GM12801 (cell line): ENCODE measurements around the gene OTOG.

Experiments used
- CTCF ChIP-seq: IDR thresholded peaks from one replicate; pipeline ENCODE4 v1.5.1; 2011; ENCODE audit warnings: control low read depth; ENCODE audit not compliant: insufficient read length; ENCODE audit errors: extremely low read depth

Gene OTOG

DNA sequence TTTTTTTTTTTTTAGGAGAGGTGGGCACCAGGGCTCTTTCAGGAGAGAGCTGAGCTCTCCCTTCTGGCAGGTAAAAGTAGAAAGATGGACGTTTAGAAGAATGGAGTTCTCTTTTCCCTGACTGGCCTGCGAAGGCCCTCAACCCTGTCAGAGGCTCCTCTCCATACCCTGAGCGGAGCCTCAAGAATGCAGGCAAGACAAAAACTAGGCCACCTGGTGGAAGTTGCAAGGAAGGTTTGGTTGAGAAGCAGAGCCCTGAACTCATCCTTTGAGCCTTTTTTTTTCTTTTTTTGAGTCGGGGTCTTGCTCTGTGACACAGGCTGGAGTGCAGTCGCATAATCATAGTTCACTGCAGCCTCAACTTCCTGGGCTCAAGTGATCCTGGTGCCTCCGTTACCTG lies 1.4 kb downstream of the OTOG start:
- no peak for TF ChIP-seq CTCF

- no peak for TF ChIP-seq CTCF
These were observed 3.6 kb downstream of the OTOG start for GRCh38 chr11:17550450-17551346.

- TF ChIP-seq CTCF, result no peak
These were observed 4.4 kb downstream of the OTOG start for GRCh38 chr11:17551347-17552040.

- no peak for TF ChIP-seq CTCF
These were observed 4.9 kb downstream of the OTOG start for GRCh38 chr11:17552041-17552355.

DNA sequence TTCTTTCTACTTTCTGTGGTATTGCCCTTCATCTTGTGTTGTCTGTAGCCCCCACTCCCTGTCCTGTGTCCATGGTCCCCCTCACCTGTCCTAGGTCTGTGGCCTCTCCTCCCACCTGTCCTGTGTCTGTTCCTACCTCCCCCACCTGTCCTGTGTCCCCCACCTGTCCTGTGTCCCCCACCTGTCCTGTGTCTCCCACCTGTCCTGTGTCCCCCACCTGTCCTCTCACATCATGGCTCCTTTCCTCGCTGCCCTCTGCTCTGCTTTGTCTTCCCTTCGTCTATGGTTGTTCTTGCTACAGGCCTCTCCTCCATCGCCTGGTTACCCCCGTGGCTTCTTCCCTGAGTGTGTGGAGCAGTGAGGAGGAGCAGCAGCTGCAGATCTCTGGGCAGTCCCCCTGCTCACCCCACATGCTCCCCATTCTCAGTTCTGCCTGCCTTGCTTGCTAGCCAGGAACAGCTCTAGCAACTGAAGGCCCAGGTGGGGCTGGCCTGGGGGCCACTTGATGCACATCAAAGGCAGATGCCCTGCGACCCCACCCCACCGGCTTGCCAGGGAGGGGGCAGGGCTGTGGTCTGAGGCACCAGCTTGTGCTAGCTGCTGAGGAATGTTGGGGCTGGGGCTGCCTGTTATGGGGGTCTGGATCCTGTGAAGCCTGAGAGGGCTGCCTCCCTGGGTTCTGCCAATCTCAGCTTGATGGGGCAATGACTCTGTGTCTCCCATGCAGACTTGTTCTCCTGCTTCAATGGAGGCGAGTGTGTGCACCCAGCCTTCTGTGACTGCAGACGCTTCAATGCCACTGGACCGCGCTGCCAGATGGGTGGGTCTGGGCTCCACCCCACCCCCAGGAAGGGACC lies 5.6 kb downstream of the OTOG start:
- no peak for TF ChIP-seq CTCF

DNA sequence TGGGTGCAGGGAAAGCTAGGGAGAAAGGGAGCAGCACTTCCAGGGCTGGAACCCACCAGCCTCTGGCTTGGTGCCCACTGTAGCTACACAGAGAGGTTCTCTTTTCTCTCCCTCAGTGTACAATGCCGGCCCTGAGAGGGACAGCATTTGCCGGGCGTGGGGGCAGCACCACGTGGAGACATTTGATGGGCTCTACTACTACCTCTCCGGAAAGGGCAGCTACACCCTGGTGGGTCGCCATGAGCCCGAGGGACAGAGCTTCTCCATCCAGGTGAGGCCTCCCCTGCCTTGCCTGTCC lies 6.1 kb downstream of the OTOG start:
- TF ChIP-seq CTCF, result no peak

- no peak for TF ChIP-seq CTCF
These were observed 7.4 kb downstream of the OTOG start for GRCh38 chr11:17554487-17554886.
